ENCODE results near the gene NT5C3A. TPM values are rescaled to one million over a fixed set of nuclear protein-coding genes. Genes with fewer than 3 reads are reported as not detected.

NT5C3A gene
- total and polyA plus RNA-seq, 2 of the 8 experiments (the other 6 are each of a cell fraction or from before 2014, with no cell fraction given), result 7.5 to 22.7 TPM

GRCh38 chr7:33062782-33063443 lies 337 bp upstream of the NT5C3A start (continued):
- TF ChIP-seq SIX5 (IDR thresholded peaks at IDR 0.05; ENCODE audit: low read depth, low read length) (peak; percentile 28; the same call in 1 of the 2 replicates), YY1 (IDR thresholded peaks at IDR 0.05; ENCODE audit: low read depth, low read length) (peak; percentile 75; the same call in 1 of the 2 replicates), MAX (IDR thresholded peaks at IDR 0.05) (peak; percentile 20; the same call in 1 of the 2 replicates), RBBP5 (IDR thresholded peaks at IDR 0.05; ENCODE audit: borderline replicate concordance, low read depth, low read length) (peak; percentile 53; the same call in 1 of the 2 replicates)

Data from H1 (cell line).